ENCODE results near the gene COL4A1. TPM values are rescaled to one million over a fixed set of nuclear protein-coding genes. Genes with fewer than 3 reads are reported as not detected.
A peak's percentile ranks its signal among the peaks of the same experiment; 100 is the strongest.

COL4A1 gene
- total RNA-seq, 1 donor from 2014 or later: 105 TPM

DNA sequence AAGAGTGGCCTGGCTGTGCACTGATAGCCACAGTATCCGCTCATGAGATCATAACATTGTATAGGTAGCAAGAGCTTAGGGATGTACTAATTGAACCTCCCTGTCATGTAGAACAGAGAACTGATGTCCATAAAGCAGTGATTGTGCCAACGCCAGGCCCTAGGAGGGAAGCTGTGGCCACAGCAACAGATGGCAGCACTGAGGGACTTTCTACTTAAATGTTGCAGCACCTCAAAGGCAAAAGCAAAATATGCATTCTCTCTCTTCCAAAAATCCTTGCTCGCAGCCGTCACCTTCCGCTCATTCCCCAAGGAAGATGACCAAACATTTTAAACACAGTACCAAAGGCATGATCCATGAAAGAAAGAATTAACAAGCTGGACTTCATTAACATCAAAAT, 32.3 kb downstream of the COL4A1 start:
- H3K27ac Mint-ChIP-seq: no peak overlapping the region
- H3K27ac ChIP-seq: no peak overlapping the region

DNA sequence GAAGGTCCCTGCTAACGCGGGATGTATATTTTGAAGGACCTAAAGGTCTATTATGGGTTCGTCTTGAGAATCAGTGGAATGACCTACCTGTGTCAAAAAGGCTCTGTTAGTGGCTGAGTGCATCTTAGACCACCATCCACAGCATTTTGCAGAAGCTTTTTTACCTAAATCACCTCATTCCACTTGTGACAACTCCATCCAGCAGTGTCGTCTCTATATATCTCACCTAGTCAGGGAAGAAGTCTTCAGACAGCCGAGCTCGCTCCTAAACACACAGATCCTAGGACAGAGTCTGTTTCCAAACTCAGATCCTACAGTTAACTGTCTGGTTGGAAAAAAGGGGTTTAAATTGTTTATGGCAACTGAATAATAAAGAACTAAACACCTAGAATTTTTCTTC, 33.7 kb downstream of the COL4A1 start:
- Histone ChIP-seq H4K20me1 (ENCODE audit: low read depth) (peaks cover 38% of the 10 kb centered on the region), H3K4me2 (no peak overlapping the region), H3K27me3 (peaks cover 9% of the 10 kb centered on the region), H3F3A (ENCODE audit: low read depth) (no peaks in the 10 kb centered on the region), H3K27ac (no peak overlapping the region), H3K36me3 (no peaks in the 10 kb centered on the region), H3K9me3 (ENCODE audit: low read depth) (no peaks in the 10 kb centered on the region), H2AFZ (replicated peaks) (no peak overlapping the region), H3K9ac (no peak overlapping the region), H3K4me3 (no peak overlapping the region), H3K79me2 (ENCODE audit: low read depth) (peaks cover 7% of the 10 kb centered on the region), H3K4me1 (peaks cover 12% of the 10 kb centered on the region)
- Mint-ChIP-seq H3K4me3 (no peak overlapping the region), H3K27ac (no peak overlapping the region), H3K9me3 (peaks cover 8% of the 10 kb centered on the region), H3K4me1 (peaks cover 17% of the 10 kb centered on the region), H3K27me3 (ENCODE audit: insufficient read depth, low read depth) (peaks cover 4% of the 10 kb centered on the region), H3K36me3 (peaks cover 16% of the 10 kb centered on the region)
- no peak for TF ChIP-seq EZH2 (IDR thresholded peaks at IDR 0.05)
- TF ChIP-seq EZH2phosphoT487 (IDR thresholded peaks at IDR 0.05): no peak
- TF ChIP-seq, protein P1, sequence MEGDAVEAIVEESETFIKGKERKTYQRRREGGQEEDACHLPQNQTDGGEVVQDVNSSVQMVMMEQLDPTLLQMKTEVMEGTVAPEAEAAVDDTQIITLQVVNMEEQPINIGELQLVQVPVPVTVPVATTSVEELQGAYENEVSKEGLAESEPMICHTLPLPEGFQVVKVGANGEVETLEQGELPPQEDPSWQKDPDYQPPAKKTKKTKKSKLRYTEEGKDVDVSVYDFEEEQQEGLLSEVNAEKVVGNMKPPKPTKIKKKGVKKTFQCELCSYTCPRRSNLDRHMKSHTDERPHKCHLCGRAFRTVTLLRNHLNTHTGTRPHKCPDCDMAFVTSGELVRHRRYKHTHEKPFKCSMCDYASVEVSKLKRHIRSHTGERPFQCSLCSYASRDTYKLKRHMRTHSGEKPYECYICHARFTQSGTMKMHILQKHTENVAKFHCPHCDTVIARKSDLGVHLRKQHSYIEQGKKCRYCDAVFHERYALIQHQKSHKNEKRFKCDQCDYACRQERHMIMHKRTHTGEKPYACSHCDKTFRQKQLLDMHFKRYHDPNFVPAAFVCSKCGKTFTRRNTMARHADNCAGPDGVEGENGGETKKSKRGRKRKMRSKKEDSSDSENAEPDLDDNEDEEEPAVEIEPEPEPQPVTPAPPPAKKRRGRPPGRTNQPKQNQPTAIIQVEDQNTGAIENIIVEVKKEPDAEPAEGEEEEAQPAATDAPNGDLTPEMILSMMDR (IDR thresholded peaks at IDR 0.05): no peak
- DNase-seq (ENCODE audit: low spot score): no peak

More for the DNA sequence above, 32.3 kb downstream of the COL4A1 start:
- Histone ChIP-seq H4K20me1 (ENCODE audit: low read depth) (peaks cover 23% of the 10 kb centered on the region), H3K9me3 (ENCODE audit: low read depth) (no peaks in the 10 kb centered on the region), H2AFZ (replicated peaks) (no peak overlapping the region), H3K4me1 (peaks cover 11% of the 10 kb centered on the region), H3K4me2 (no peak overlapping the region), H3K27me3 (no peaks in the 10 kb centered on the region), H3K36me3 (no peaks in the 10 kb centered on the region), H3K9ac (no peak overlapping the region), H3K79me2 (ENCODE audit: low read depth) (no peaks in the 10 kb centered on the region), H3K4me3 (no peak overlapping the region), H3F3A (ENCODE audit: low read depth) (no peaks in the 10 kb centered on the region)
- H3K36me3 Mint-ChIP-seq: peaks cover 12% of the 10 kb centered on the region
- H3K4me1 Mint-ChIP-seq: peaks cover 17% of the 10 kb centered on the region
- H3K9me3 Mint-ChIP-seq: peaks cover 8% of the 10 kb centered on the region
- H3K27me3 Mint-ChIP-seq (ENCODE audit: insufficient read depth, low read depth): peaks cover under 1% of the 10 kb centered on the region
- DNase-seq (ENCODE audit: low spot score): peak; percentile 38
- no peak overlapping the region for H3K4me3 Mint-ChIP-seq
- TF ChIP-seq, protein P1 (IDR thresholded peaks at IDR 0.05): peak; percentile 39
- TF ChIP-seq EZH2 (IDR thresholded peaks at IDR 0.05): no peak

DNA sequence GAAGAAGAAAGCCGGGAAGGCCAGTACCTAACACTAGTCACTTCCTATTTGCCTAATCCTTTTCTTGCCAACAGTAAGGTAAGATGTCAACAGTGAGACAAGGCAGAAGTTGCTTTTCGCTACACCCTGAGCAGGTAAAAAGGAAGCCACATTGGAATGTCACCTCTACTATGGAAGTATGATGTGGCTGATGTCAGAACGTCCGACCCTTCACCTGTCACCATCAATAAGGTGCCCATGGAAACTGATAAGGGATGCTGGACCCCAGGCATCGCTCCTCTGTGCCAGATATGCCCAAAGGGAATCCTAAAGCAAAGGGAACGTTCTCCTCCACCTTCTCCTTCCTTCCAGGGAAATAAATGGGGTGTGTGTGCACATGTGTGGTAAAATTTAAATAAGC, 34.3 kb downstream of the COL4A1 start:
- no peak for TF ChIP-seq EZH2phosphoT487 (IDR thresholded peaks at IDR 0.05)
- no peak for TF ChIP-seq EZH2 (IDR thresholded peaks at IDR 0.05)
- TF ChIP-seq, protein P1 (IDR thresholded peaks at IDR 0.05): no peak
- Mint-ChIP-seq H3K9me3 (peaks cover 8% of the 10 kb centered on the region), H3K4me3 (no peak overlapping the region), H3K36me3 (peaks cover 16% of the 10 kb centered on the region), H3K4me1 (peaks cover 21% of the 10 kb centered on the region), H3K27ac (no peak overlapping the region), H3K27me3 (ENCODE audit: insufficient read depth, low read depth) (peaks cover 6% of the 10 kb centered on the region)
- Histone ChIP-seq H3K4me3 (no peak overlapping the region), H3F3A (ENCODE audit: low read depth) (peaks cover 5% of the 10 kb centered on the region), H3K9ac (no peak overlapping the region), H3K27me3 (peaks cover 9% of the 10 kb centered on the region), H2AFZ (replicated peaks) (no peak overlapping the region), H3K27ac (no peak overlapping the region), H3K36me3 (no peaks in the 10 kb centered on the region), H3K9me3 (ENCODE audit: low read depth) (no peaks in the 10 kb centered on the region), H4K20me1 (ENCODE audit: low read depth) (peaks cover 44% of the 10 kb centered on the region), H3K4me1 (peaks cover 18% of the 10 kb centered on the region), H3K79me2 (ENCODE audit: low read depth) (peaks cover 7% of the 10 kb centered on the region), H3K4me2 (no peak overlapping the region)
- no peak for DNase-seq (ENCODE audit: low spot score)

All from neural progenitor cell (in vitro differentiated cells).